AML-193 (cell line): ENCODE results near the gene LAMB1.

Source experiments
- DNase-seq, 2 experiments: peaks; one replicate each; lab custom pipeline; 2025; lab: John Stamatoyannopoulos, UW

LAMB1 gene

GRCh38 chr7:107877731-107878382 lies 125.1 kb downstream of the LAMB1 start:
- no peak for DNase-seq

- DNase-seq, result no peak
These were observed 126.0 kb downstream of the LAMB1 start for GRCh38 chr7:107876916-107877315.

DNA sequence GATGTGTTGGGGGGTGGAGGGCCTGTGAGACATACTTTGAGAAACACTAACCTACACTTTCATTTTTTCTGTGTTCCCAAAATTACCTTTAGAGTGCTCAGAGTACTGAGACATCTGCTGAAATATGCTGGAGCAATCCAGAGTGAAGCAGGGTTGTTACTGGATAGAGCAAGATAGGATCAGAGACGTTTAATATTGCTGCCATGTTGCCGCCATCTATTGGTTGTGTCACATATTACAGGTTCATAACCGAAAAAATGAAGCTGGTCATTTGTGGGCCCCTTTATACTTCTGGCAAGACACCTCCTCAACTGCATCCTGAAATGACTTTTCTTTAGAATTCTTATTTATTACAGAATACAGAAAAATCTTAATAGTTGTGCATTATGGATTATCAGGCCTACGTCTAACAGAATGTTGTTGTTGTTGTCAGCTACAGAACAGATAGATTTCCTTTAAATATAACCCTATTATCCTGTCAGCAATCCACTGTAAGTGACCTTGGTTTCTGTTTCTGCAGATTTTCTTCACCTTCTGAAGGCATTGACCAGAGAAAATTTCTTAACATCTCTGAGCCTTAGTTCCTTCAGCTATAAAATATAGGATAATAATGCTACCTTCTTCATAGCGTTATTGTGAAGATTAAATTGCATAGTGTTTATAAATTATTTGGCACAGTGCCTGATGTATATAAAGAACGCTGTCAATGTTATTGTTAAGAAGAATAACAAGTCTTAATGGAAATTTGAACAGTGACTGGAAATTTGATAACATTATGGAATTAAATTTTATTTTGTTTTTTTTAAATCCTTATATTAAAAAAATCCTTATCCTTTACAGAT lies 128.1 kb downstream of the LAMB1 start:
- peak; percentile 68 to 71 for DNase-seq

DNA sequence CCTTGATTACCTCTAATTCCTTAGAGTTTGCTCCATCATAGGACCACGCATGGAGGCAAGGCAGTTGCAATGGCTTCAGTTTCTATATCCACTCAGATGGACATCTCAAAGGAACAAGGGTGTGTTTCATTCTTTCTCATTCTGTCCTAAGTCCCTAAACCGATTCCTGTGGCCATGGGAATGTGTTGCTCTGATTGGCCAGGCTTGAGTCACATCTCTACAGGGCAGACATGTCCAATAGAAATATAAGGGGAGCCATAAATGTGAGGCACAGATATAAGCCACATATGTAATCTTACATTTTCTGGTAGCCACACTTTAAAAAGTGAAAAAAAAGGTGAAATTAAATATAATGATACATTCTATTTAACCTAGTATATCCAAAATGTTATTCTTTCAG lies 128.8 kb downstream of the LAMB1 start:
- DNase-seq, result no peak
